Neural cell (in vitro differentiated cells): ENCODE results near the gene STRADA. TPM values are rescaled to one million over a fixed set of nuclear protein-coding genes. Genes with fewer than 3 reads are reported as not detected.

Experiments used
- H2AFZ ChIP-seq: fragments of 200-600, 300-800 bp; sonication (generic), shearing (Covaris generic); 2 replicates; pipeline ENCODE4 v1.6.0; 2014; ENCODE audit warnings: low read depth, mild to moderate bottlenecking, antibody characterized with exemption, low read length, moderate library complexity
- H3F3A ChIP-seq: fragments of 200-600 bp; shearing (Covaris generic); 2 replicates; pipeline ENCODE4 v1.6.1; 2016; ENCODE audit warnings: mild to moderate bottlenecking, moderate library complexity, mixed read lengths, antibody characterized with exemption, low read length; ENCODE audit not compliant: insufficient read depth, poor library complexity, severe bottlenecking
- H3K27ac ChIP-seq: fragments of 200-600, 300-800 bp; sonication (generic), shearing (Covaris generic); 2 replicates; pipeline ENCODE4 v1.5.1; 2014; ENCODE audit warnings: mild to moderate bottlenecking, low read length, moderate library complexity
- H3K27me3 ChIP-seq: fragments of 300-800, 200-600 bp; sonication (generic), shearing (Covaris generic); 2 replicates; pipeline ENCODE4 v1.6.0; 2014; ENCODE audit warnings: mild to moderate bottlenecking, low read depth, low read length, moderate library complexity; ENCODE audit not compliant: insufficient read depth
- H3K36me3 ChIP-seq: fragments of 300-800, 200-600 bp; sonication (generic), shearing (Covaris generic); 2 replicates; pipeline ENCODE4 v1.5.1; 2014; ENCODE audit warnings: mild to moderate bottlenecking, antibody characterized with exemption, low read length, moderate library complexity; ENCODE audit not compliant: insufficient read depth
- H3K4me2 ChIP-seq: fragments of 300-800, 200-600 bp; sonication (generic), shearing (Covaris generic); 2 replicates; pipeline ENCODE4 v1.6.0; 2014; ENCODE audit warnings: mild to moderate bottlenecking, low read length
- H3K4me3 ChIP-seq: fragments of 300-800, 200-600 bp; sonication (generic), shearing (Covaris generic); 2 replicates; pipeline ENCODE4 v1.5.1; 2014; ENCODE audit warnings: mild to moderate bottlenecking, low read length, moderate library complexity
- H3K79me2 ChIP-seq: fragments of 200-600 bp; shearing (Covaris generic); replicated peaks from 2 replicates; pipeline ENCODE4 v1.6.0; 2014; ENCODE audit warnings: mild to moderate bottlenecking, low read length, moderate library complexity; ENCODE audit not compliant: insufficient read depth
- H3K9ac ChIP-seq: fragments of 300-800, 200-600 bp; sonication (generic), shearing (Covaris generic); 2 replicates; pipeline ENCODE4 v1.6.1; 2016; ENCODE audit warnings: mild to moderate bottlenecking, low read length, mixed read lengths
- H3K9me2 ChIP-seq: fragments of 200-600 bp; shearing (Covaris generic); 2 replicates; pipeline ENCODE4 v1.6.1; 2016; ENCODE audit warnings: mild to moderate bottlenecking, low read length, mixed read lengths; ENCODE audit not compliant: insufficient read depth
- H3K9me3 ChIP-seq: fragments of 200-600, 300-800 bp; sonication (generic), shearing (Covaris generic); 2 replicates; pipeline ENCODE4 v1.6.1; 2016; ENCODE audit warnings: mild to moderate bottlenecking, mixed run types, low read length, moderate library complexity, mixed read lengths
- H4K20me1 ChIP-seq: fragments of 200-600 bp; shearing (Covaris generic); 2 replicates; pipeline ENCODE4 v1.6.1; 2016; ENCODE audit warnings: mild to moderate bottlenecking, mixed run types; ENCODE audit not compliant: insufficient read depth
- EP300 ChIP-seq: fragments of 450-650 bp; conservative IDR thresholded peaks from 2 replicates; pipeline ENCODE4 v1.6.1; 2014; ENCODE audit warnings: antibody characterized with exemption, mild to moderate bottlenecking, moderate library complexity; ENCODE audit not compliant: poor library complexity, severe bottlenecking
- EZH2 ChIP-seq: fragments of 200-600, 300-800 bp; shearing (Covaris generic), sonication (generic); IDR thresholded peaks from 2 replicates; pipeline ENCODE4 v1.6.1; 2014; ENCODE audit warnings: antibody characterized with exemption, low read length, borderline replicate concordance, mild to moderate bottlenecking; ENCODE audit not compliant: insufficient read depth, poor library complexity, severe bottlenecking
- MXI1 ChIP-seq: fragments of 450-650 bp; conservative IDR thresholded peaks from 2 replicates; pipeline ENCODE4 v1.6.1; 2014; ENCODE audit warnings: antibody characterized with exemption, mild to moderate bottlenecking; ENCODE audit not compliant: poor library complexity, severe bottlenecking
- POLR2AphosphoS5 ChIP-seq: IDR thresholded peaks from 2 replicates; pipeline ENCODE4 v1.6.1; 2012
- RAD21 ChIP-seq: fragments of 450-650 bp; conservative IDR thresholded peaks from 2 replicates; pipeline ENCODE4 v1.6.1; 2014; ENCODE audit warnings: antibody characterized with exemption, mild to moderate bottlenecking, moderate library complexity
- REST ChIP-seq: IDR thresholded peaks from 2 replicates; pipeline ENCODE4 v1.6.1; 2012; ENCODE audit warnings: borderline replicate concordance
- SMC3 ChIP-seq: fragments of 450-650 bp; conservative IDR thresholded peaks from 2 replicates; pipeline ENCODE4 v1.6.1; 2014; ENCODE audit warnings: antibody characterized with exemption, mild to moderate bottlenecking, moderate library complexity; ENCODE audit not compliant: poor library complexity
- TAF1 ChIP-seq: IDR thresholded peaks from 2 replicates; pipeline ENCODE4 v1.6.1; 2012; ENCODE audit warnings: low read depth
- polyA plus RNA-seq: library from polyadenylated mRNA; depleted of rRNA; stranded (reverse); fragments of >200 nt; gene quantifications from 2 replicates; pipeline ENCODE4 v1.2.3, GENCODE V29; 2014
- TF ChIP-seq, protein P1 (sequence below): fragments of 450-650 bp; IDR thresholded peaks from 2 replicates; pipeline ENCODE4 v1.5.1; 2014; ENCODE audit warnings: antibody characterized with exemption, mild to moderate bottlenecking, moderate library complexity; ENCODE audit not compliant: poor library complexity, severe bottlenecking

STRADA gene
- polyA plus RNA-seq, 1 donor from 2014 or later: 18.4 TPM

GRCh38 chr17:63707151-63707550 is 34.4 kb downstream of the STRADA start:
- Histone ChIP-seq H3K9me2 (no peaks in the 10 kb centered on the region), H4K20me1 (no peaks in the 10 kb centered on the region), H3K4me3 (no peak overlapping the region), H3K27ac (no peak overlapping the region), H2AFZ (no peak overlapping the region), H3K27me3 (no peaks in the 10 kb centered on the region), H3K36me3 (no peaks in the 10 kb centered on the region), H3K79me2 (no peaks in the 10 kb centered on the region), H3K9me3 (no peaks in the 10 kb centered on the region), H3K9ac (no peak overlapping the region), H3F3A (no peaks in the 10 kb centered on the region), H3K4me2 (no peak overlapping the region)
- TF ChIP-seq, protein P1, sequence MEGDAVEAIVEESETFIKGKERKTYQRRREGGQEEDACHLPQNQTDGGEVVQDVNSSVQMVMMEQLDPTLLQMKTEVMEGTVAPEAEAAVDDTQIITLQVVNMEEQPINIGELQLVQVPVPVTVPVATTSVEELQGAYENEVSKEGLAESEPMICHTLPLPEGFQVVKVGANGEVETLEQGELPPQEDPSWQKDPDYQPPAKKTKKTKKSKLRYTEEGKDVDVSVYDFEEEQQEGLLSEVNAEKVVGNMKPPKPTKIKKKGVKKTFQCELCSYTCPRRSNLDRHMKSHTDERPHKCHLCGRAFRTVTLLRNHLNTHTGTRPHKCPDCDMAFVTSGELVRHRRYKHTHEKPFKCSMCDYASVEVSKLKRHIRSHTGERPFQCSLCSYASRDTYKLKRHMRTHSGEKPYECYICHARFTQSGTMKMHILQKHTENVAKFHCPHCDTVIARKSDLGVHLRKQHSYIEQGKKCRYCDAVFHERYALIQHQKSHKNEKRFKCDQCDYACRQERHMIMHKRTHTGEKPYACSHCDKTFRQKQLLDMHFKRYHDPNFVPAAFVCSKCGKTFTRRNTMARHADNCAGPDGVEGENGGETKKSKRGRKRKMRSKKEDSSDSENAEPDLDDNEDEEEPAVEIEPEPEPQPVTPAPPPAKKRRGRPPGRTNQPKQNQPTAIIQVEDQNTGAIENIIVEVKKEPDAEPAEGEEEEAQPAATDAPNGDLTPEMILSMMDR: no peak
- TF ChIP-seq EZH2 (no peak), POLR2AphosphoS5 (no peak), EP300 (no peak)

GRCh38 chr17:63706336-63707082 is 35.1 kb downstream of the STRADA start:
- Histone ChIP-seq H3K4me3 (no peak overlapping the region), H3K79me2 (no peaks in the 10 kb centered on the region), H3K27me3 (no peaks in the 10 kb centered on the region), H3K9me2 (no peaks in the 10 kb centered on the region), H3K36me3 (no peaks in the 10 kb centered on the region), H3K9me3 (no peaks in the 10 kb centered on the region), H2AFZ (no peak overlapping the region), H3K4me2 (no peak overlapping the region), H3K27ac (no peak overlapping the region), H3F3A (no peaks in the 10 kb centered on the region), H3K9ac (no peak overlapping the region), H4K20me1 (no peaks in the 10 kb centered on the region)
- no peak for TF ChIP-seq POLR2AphosphoS5
- no peak for TF ChIP-seq RAD21
- TF ChIP-seq EZH2: no peak
- TF ChIP-seq, protein P1: no peak
- TF ChIP-seq SMC3: no peak
- TF ChIP-seq TAF1: no peak
- no peak for TF ChIP-seq REST
- no peak for TF ChIP-seq EP300
- no peak for TF ChIP-seq MXI1
